GM21529 (cell line): ENCODE measurements around the gene SLBP.

Experiments used
- ATAC-seq: cut with Tn5 transposase; IDR thresholded peaks from one replicate; pipeline ENCODE4 v1.9.1; 2021; ENCODE audit not compliant: unreplicated experiment

The SLBP gene

DNA sequence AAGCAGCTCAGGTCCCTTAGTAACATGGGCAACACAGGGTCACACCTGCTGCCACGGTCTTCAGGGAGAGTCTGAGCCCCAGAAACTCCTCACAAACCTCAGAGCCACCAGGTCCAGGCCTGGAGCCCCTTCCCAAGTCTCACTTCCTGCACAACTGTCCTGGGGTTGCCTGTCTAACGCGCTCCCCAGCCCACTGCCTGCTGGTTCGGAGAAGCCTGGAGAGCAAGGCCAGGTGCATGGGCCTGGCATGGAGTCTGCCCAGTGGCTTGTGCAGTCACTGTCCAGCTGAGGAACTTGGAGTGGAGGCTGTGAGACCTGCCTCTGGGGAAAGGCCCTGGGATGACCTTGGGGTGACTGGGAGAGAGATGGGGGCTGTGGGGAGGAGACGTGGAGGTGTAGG is 56.0 kb downstream of the SLBP start:
- no peak for ATAC-seq

DNA sequence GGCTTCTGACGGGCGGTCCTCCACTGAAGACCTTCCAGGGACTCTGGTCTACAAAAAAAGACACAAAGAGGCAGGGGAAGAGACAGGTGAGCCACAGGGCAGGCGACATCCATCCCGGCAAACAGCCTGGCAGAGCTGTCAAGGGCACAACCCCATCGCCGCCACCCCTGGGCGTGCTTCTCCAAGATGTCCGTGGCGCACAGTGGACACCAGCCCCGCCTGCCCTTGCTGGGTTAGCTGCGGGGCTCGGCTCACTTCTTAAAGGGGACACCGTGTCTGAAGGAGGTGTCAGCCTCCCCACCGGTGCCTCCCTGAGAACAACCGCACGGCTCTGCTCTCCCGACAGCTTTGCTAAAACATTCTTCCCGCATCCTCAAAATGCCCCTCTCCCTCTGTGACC is 56.4 kb downstream of the SLBP start:
- no peak for ATAC-seq

DNA sequence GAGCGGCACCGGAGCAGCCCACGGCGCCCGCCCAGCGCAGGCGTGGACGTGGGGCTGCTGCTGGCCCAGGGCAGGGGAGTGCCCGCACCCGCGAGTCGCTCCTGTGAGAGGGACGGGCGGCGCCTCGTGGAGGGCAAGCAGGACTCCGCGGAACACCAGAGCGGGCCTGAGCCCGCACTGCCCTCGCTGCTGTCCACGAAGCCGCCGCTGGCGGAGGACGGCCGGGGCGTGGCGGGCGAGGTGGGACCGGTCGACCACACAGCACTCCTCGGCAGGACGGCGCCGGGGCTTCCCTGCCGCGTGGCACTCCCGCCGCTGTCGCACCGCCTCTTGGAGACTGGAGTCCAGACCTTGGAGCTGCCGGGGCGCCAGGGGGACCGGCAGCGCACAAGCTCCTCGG is 57.0 kb downstream of the SLBP start:
- no peak for ATAC-seq

DNA sequence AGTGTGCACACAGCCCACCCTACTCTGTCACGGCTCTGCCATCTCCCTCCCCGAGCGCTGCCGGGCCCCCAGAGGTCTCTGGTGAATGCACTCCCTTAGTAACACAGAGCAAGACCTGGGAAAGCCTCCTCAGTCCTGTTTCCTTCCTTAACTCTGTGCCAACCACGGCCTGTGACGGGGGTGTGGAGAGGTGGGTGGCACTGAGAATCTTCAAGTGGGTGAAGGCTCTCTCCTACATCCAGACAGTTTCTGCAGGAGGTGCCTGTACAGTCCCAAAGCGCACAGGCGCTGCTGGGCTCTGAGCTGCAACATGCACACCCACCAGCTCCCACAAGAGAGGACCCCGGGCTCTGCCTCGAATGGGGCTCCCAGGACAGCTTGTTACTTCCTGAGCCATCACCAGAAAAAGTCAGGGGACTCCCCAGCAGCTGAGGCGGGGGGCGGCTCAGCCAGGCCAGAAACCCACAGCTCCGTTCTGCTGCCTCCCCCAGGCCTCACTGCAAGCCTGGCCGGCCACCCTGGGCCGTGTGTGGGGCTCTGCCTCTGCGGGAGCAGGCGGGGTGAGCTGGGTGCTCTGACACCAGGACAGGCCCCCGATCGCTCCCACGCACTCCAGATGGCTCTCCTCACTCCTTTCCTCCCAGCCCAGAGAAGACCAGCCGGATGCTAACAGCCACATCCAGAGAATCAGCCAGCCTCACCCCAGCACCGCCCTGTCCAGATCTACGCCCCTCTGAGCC is 57.7 kb downstream of the SLBP start:
- no peak for ATAC-seq

DNA sequence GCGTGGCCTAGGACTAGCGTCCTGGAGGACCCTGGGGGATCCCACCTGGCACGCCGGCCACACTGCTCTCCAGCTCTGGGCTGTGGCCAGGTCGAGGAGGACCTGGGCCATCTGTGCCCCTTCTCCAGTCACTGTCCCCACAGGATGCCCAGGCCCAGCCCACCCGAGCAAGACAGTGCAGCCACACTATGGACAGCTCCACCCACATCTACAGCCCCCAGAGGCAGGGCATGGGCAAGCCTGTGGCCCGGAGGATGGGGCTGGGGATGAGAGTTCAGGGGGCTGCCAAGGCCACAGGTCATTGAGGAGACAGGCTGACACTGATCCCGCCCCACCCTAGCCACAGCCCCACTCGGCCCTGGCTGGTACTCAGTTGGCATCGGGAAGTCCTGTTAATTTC is 58.3 kb downstream of the SLBP start:
- ATAC-seq: no peak

DNA sequence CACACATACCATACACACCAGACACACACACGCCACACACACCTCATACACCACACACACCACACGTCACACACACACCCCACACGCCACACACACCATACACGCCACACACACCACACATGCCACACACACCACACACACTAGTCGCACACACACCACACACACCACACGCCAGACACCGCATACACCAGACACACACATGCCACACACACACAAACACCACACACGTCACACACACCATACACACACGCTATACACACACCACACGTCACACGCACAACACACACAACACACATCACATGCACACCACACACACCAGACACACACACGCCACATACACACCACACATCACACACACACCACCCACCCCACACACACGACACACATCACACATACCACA is 60.0 kb downstream of the SLBP start:
- no peak for ATAC-seq

DNA sequence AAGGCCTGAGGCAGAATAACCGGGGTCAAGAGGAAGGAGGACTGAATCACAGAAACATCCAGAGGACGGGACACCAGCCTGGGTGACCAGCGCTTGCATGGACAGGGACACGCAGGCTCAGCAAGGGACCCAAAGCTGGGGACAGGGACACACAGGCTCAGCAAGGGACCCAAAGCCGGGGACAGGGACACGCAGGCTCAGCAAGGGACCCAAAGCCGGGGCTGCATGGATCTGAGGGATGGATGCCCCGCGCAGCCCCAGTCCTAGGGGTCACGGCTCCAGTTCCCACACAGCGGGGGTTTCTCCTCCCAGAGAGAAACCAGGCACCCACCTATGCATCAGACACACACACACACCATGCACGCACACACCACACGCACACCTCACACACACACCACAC is 60.5 kb downstream of the SLBP start:
- ATAC-seq: no peak

DNA sequence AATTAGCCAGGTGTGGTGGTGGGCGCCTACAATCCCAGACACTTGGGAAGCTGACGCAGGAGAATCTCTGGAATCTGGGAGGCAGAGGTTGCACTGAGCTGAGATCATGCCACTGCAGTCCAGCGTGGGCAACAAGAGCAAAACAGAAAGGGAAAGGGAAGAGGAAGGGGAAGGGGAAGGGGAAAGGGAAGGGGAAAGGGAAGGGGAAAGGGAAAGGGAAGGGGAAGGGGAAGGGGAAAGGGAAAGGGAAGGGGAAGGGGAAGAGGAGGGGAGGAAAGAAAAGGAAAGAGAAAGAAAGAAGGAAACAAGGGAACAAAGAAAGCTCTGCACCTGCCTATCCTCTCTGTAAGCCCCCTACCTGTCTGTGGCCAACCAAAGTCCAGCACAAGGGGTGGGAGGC is 63.2 kb downstream of the SLBP start:
- ATAC-seq: no peak

DNA sequence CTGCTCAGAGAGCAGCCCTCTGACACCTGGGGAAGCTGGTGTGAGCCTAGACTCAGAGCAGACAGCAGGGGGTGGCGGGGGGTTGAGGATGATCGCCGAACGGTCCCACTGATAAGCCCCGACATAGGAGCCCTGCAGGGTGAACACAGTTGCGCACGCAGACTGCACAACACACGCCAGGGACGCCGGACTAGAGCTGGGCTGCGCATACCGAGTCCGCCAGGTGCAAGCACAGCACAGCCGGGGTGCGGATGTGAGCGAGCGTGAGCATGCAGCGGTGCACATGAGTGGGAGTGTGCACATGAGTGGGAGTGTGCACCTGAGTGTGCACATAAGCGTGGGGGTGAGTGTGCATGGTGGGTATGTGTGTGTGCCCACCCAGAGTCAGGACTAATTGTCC is 64.7 kb downstream of the SLBP start:
- no peak for ATAC-seq

DNA sequence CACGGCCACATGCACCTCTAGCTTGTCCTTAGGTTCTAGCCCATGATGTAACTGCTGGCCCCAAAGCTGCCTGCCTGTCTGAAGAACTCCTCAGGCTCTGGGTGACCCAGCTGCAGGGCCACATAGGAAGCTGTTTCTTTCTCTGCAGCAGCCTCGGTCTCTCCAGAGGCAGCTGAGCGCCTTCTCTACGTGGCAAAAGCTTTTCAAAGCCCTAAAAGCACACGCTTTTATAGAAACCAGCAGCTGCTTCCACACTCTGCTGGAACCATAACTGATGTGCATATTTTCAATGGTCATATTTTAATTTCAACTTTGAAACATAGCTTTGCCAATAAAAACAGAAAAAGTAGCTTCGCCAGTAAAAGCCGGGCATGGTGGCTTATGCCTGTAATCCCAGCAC is 65.4 kb downstream of the SLBP start:
- no peak for ATAC-seq

DNA sequence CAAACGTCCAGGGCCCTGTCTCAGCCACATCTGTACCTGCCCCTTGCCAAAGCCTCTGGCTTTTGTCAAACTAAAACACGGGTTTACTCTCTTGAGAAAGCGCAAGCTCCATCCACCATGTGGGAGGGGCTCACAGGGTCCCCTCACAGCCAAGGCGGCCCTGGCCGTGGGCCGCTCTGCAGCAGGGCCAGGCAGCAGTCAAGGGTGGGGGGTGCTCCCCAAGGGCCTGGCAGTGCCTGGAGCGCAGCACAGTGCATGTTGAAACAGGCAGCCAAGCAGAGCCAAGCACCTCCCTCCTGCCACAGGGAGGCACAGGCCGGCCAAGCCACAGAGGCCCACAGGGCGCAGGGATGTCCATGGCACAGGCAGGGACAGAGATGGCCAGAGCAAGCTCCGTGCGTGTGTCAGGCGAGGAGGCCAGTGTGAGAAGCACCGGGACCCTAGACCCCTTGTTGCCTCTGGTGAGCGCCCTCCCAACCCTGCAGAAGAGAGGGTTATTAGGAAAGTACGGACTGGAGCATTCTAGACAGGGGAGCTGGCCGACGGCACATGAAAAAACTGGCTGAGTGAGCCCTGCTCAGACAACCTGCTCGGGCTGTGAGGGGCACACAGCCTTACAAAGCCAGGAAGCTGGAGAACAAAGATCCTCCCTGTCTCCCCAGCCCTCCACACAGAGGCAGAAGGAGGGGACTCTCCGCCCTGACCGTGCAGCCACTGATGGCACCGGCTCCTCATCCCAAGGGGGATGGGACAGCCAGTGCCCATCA is 67.0 kb downstream of the SLBP start:
- no peak for ATAC-seq

DNA sequence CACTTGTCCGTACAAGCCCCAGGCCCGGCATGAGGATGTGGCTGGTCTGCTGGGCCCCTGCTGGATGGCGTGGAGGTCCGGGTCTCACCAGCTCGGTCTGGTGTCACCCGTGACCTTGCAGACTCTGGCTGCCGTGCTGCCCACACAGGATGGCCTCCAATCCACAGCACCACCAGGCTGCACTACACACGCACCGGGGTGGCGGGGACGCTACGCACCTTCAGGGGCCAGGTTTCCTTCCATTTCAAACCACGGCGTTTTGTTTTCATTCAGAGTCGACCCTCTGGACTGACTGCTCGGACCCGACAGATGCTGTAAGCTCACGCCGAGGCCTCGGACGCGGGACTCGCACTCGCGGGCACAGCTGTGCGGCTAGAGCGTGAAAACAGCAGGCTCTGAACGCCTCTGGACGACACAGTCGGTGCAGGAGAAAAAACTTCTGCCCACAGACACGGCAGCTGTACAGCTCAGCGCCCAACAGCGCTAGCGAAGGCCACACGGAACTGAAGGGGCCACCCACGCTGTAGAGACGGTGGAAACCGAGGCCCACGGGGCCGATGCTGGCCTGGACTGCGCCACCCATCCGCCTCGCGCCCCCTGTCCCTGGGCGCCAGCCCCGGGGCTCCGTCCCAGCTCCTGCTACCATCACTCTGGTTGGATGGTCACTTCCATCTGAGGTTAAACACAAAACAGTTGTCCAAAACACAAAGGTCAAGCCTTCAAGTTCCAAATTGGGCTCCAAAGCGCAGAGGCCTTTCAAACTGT is 68.0 kb downstream of the SLBP start:
- no peak for ATAC-seq
